HG03469 (cell line): ENCODE measurements around the gene TMEM92.
"Not testable (repeated sequence)": the region's sequence is repeated elsewhere in the genome, so short reads cannot be mapped to it uniquely, and the experiment has no call there.

Source experiments
- ATAC-seq: cut with Tn5 transposase; IDR thresholded peaks from one replicate; pipeline ENCODE4 v1.9.1; 2021; ENCODE audit warnings: mild to moderate bottlenecking, moderate library complexity, moderate number of reproducible peaks; ENCODE audit not compliant: unreplicated experiment

Gene TMEM92

GRCh38 chr17:50297407-50297865, 23.2 kb downstream of the TMEM92 start:
- ATAC-seq: no peak

DNA sequence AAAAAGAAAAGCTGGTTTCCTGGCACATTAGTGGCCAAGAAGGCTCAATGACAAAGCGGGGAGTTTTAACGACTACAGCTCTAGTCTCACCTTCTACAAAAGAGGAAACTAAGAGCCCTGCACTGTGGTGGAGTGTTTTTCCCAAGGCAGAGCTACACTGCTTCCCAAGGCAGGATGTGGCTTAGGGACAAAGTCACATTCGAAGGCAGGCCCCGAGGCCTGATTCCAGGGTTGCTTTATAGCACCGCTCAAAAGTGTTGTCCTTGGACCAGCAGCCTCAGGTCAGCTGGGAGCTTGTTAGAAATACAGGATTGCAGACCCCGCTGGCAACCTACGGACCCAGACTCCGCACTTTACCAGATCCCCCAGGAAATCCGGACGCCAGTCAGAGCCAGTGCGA, 23.8 kb downstream of the TMEM92 start:
- no peak for ATAC-seq

DNA sequence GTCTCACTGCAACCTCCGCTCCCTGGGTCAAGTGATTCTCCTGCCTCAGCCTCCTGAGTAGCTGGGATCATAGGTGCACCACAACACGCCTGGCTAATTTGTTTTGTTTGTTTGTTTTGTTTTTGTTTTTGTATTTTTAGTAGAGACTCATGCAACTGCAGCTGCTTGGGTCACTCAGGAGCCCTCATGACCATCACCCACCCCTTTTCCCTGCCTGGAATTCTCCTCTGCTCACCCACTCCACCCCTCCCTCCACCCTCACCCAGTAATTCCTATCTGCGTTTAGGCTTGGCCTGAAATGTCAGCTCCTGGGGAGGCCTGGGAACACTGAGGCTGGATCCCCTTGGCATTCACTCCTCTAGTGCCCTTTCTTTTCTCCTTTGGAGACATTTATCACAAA, 25.5 kb downstream of the TMEM92 start:
- ATAC-seq: no peak

GRCh38 chr17:50300824-50301223, 26.6 kb downstream of the TMEM92 start:
- not testable (repeated sequence) for ATAC-seq

GRCh38 chr17:50301891-50302584, 27.8 kb downstream of the TMEM92 start:
- no peak for ATAC-seq

- ATAC-seq: no peak
Measured at GRCh38 chr17:50303051-50303450, 28.8 kb downstream of the TMEM92 start.

DNA sequence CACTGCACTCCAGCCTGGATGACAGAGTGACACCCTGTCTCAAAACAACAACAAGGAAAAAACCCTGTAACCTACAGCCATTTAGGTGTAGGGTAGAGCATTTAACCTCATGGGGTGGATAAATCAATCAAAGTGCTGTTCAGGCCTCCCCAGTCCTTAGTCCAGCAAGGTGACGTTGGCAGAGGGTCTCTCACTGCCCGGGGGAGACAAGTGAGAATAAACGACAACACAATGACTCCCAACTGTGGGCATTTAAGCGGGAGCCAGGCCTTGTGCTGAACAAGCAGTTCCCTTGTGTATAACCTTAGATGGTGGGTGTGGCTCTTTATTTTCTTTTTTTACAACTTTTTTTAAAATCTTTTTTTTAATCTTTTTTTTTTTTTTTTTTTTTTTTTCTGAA, 29.3 kb downstream of the TMEM92 start:
- ATAC-seq: no peak

GRCh38 chr17:50304781-50305404, 30.6 kb downstream of the TMEM92 start:
- ATAC-seq: no peak

DNA sequence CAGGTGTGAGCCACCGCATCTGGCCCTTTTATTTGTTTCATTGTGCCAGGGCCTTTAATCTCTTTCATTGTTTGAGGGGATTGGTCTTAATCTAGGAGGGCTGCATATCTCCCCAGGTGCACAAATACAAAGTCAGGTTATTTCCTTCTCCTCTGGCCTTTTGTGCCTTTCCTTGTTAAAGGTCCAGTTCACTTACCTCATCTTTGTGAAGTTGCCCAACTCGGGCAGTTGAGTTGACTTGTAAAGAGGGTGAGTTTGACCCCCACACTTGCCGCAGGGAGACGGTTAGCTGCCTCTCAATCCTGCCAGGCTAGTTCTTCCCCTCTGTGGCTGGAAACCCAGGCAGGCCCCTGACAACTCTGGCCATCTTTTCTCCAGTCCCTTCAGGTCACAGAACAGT, 33.4 kb downstream of the TMEM92 start:
- ATAC-seq: no peak

DNA sequence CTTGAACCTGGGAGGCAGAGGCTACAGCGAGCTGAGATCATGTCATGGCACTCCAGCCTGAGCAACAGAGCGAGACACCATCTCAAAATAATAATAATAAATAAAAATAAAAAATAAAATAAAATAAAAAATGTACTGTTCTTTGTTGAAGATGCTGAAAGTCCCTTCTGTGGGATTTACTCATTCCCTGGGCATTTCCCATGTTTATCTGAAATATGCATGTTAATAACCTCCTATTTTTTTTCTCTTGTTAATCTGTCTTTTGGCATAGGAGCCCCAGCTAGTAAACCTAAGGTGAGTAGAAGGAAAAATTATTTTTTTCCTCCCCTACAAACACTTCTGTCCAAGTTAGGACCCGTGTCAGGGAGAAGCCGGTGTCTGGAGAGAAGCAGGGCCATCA, 34.4 kb downstream of the TMEM92 start:
- ATAC-seq: no peak

DNA sequence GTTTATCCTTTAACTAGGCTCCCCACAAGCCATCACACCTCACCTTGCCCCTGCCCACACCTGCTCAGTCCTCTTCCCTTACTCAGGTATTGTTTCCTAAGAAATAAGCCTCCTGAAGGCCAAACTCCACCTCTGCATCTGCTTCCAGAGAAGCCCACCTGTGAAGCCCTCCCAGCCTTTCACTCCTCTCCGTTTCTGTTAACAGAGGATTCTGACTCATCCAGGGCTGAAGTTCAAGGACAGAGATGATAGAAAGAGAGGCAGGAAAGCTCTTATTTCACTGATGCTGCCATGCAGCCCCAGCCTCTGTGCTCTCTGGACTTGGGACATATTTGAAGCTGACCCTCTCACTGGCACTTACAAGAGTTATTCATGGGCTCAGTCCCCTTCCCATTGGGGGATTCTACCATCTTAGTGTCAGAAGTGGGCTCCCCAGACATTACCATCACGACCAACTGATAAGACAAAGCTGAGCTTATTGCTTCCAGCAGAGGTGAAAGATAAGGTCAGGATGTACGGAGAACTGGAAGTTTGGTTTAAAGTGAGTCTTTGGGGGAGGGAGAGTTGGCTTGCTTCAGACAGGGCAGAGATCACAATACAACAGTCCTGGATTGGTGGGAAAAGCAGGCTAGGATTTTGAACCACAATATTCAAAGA, 36.3 kb downstream of the TMEM92 start:
- ATAC-seq: no peak

DNA sequence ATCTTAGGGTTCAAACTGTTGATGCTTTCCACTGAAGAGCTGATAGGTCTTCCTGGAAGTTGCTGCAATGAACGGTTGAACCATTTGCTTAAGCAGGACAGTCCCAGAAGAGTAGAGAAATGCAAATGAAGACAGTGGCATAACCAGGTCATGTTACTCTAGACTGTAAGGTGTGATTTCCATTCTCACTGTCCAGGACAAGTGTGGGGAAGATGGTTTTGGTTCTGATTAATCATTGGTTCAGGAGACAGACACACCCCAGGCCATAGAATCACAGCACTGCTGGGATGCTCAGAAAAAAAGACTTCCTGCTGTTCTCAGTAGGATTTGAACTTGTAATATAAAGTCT, 36.8 kb downstream of the TMEM92 start:
- ATAC-seq: no peak

- ATAC-seq: no peak
Measured at GRCh38 chr17:50311483-50311882, 37.2 kb downstream of the TMEM92 start.

- ATAC-seq: no peak
Measured at GRCh38 chr17:50312308-50312707, 38.0 kb downstream of the TMEM92 start.

DNA sequence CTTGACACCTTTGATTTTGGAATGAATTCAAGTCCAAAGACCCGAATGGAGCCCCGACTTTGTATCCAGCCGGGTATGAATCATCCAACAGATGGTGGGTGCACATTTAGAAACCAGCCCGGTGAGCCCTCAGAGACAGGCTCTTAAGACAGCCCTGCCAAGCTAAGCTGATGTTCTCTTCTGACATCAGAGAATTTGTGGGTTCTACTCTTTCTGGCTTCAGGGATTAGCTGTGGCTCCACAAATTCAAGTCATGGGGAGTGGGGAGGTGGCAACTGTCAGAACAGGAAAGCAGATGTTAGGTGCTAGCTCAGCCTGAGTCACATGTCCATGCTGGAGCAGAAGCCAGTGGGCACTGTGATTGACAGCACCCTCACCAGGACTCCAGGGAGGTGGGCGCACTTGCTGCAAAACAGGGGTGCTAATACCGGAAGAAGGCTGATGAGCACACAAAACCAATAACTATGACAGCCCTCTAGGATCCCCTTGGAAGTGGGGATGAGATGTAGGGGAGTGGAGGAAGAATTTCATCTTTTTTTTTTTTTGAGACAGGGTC, 40.3 kb downstream of the TMEM92 start:
- no peak for ATAC-seq

- no peak for ATAC-seq
Measured at GRCh38 chr17:50316016-50316587, 41.8 kb downstream of the TMEM92 start.

DNA sequence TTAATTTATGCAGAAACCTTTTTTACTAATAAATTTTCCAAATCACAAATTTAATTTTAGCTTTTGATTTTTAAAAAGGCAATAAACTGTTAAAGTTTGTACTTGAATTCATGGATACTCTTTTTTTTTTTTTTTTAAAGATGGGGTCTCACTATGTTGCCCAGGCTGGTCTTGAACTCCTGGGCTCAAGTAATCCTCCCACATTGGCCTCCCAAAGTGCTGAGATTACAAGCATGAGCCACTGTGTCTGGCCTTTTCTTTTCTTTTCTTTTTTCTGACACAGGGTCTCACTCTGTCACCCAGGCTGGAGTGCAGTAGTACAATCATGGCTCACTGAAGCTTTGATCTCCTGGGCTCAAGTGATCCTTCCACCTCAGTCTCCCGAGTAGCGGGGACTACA, 42.4 kb downstream of the TMEM92 start:
- ATAC-seq: not testable (repeated sequence)

DNA sequence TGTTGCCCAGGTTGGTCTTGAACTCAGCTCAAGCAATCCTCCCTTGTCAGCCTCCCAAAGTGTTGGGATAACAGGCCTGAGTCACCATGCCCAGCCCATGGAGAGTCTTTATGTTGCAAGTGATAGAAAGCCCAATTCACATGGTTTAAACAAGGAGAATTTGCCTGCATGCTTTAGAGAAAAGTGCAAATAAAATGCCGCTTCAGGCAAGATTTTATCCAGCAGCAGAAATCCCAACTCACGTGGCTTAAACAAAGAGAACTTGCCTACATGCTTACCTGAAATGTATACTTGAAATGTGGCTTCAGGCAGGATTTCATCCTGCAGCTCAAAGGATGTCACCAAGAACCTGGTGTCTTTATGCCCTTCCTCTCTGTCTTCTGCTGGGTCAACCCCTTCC, 42.9 kb downstream of the TMEM92 start:
- no peak for ATAC-seq

DNA sequence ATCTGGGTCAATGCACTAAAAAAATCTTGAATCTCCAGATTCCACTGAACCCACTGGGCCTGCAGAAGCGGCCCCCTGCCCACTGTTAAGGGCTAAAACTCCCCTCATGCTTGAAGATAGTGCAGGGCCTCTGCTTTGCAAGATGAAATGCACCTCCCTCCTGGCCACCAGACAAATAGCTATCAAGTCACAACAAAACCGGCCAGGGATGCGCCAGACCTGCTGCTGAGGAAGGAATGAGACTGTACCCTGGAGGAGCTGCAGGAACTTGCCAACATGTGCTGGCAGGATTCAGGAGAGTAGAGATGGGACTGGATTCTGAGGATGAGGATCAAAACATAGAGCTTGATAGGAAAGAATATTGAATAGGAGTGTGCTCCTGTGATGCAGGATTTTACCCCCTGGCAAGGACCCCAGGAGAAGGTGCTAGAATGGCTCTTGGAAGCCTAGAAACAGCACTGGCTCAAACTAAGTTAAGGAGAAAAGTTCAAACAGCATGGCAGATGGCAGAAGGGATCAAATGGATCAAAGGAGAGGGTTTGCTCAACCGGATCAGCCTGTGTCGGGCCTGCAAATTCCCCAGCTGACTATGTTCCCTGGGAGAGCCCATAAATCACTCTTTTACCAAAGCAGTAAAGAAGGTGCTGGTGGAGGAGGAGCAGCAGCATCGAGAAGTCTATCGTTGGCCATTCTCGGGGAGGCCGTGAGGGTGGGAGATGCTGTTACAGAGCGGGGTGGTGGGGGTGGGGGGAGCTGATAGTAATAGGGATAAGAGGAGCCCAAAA, 44.4 kb downstream of the TMEM92 start:
- ATAC-seq: no peak

DNA sequence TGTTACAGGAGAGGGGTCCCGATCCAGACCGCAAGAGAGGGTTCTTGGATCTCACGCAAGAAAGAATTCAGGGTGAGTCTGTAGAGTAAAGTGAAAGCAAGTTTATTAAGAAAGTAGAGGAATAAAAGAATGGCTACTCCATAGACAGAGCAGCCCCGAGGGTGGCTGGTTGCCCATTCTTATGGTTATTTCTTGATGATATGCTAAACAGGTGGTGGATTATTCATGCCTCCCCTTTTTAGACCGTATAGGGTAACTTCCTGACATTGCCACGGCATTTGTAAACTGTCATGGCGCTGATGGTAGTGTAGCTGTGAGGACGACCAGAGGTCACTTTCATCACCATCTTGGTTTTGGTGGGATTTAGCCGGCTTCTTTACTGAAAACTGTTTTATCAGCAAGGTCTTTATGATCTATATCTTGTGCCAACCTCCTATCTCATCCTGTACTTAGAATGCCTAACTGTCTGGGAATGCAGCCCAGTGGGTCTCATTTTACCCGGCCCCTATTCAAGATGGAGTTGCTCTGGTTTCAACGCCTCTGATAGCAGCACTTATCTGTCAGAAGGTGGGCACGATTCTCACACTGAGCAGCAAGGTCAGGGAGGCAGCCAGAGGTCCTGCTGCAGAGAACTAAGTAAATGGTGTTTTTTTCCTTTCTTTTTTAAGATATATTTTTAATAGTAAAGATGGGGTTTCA, 45.2 kb downstream of the TMEM92 start:
- ATAC-seq: no peak
